Activated naive CD4-positive, alpha-beta T cell treated with anti-CD3 and anti-CD28 coated beads for 36 hours (primary cell): ENCODE data around the gene TXNDC2. TPM values are rescaled to one million over a fixed set of nuclear protein-coding genes. Genes with fewer than 3 reads are reported as not detected.

Experiments
- CTCF ChIA-PET: fragments of 350-600 bp; sonication (Branson Sonifier 250); formaldehyde crosslinking; loops from one replicate; lab custom pipeline; 2021; ENCODE audit warnings: antibody characterized with exemption; lab: Charles Lee
- DNase-seq: peaks from one replicate; pipeline ENCODE4 v3.0.0-alpha.2; 2020
- H3K27ac Mint-ChIP-seq: one replicate; pipeline ENCODE4 v1.8.0; 2021; ENCODE audit warnings: mild to moderate bottlenecking, mixed read lengths
- H3K27me3 Mint-ChIP-seq: one replicate; pipeline ENCODE4 v1.8.0; 2021; ENCODE audit warnings: low read depth, mixed read lengths
- H3K36me3 Mint-ChIP-seq: one replicate; pipeline ENCODE4 v1.8.0; 2021; ENCODE audit warnings: low read depth, mixed read lengths
- H3K4me1 Mint-ChIP-seq: one replicate; pipeline ENCODE4 v1.8.0; 2021; ENCODE audit warnings: low read depth, mixed read lengths
- H3K4me3 Mint-ChIP-seq: one replicate; pipeline ENCODE4 v1.8.0; 2021; ENCODE audit warnings: mild to moderate bottlenecking, moderate library complexity, mixed read lengths
- H3K9me3 Mint-ChIP-seq: one replicate; pipeline ENCODE4 v1.8.0; 2021; ENCODE audit warnings: mixed read lengths
- intact Hi-C: fragments of 100-400 bp; cut with micrococcal nuclease; formaldehyde crosslinking; loops from one replicate; pipeline ENCODE4 v1.15.1; 2023
- total RNA-seq, 2 experiments: library from RNA; stranded (reverse); gene quantifications; one replicate each; pipeline ENCODE4 v1.2.3, GENCODE V29; 2021

Gene TXNDC2
- total RNA-seq: not detected

- no peaks in the 10 kb centered on the region for H3K36me3 Mint-ChIP-seq
- no peak for DNase-seq
- no peak within 1 kb of the TSS for H3K4me3 Mint-ChIP-seq
- CTCF ChIA-PET: interaction anchor here (0.7 to 0.8 kb wide), 2 partner anchors 67 to 329 kb away, joined by 3 read pairs; no protein-coding TSS in a partner anchor
- no peaks in the 10 kb centered on the region for H3K4me1 Mint-ChIP-seq
- intact Hi-C loops: no loop called here
- no peaks in the 10 kb centered on the region for H3K27me3 Mint-ChIP-seq
- H3K27ac Mint-ChIP-seq: no peak within 1 kb of the TSS
- H3K9me3 Mint-ChIP-seq: no peaks in the 10 kb centered on the region
Observed at GRCh38 chr18:9885170-9886004, at the start of gene TXNDC2. Gene TXNDC2, plus strand, starts transcription at chr18:9885973. Its CDS starts 708 bp downstream, at chr18:9886681.

GRCh38 chr18:9838144-9838877 is 47.5 kb upstream of the TXNDC2 start:
- no peak overlapping the region for H3K27ac Mint-ChIP-seq
- DNase-seq: no peak
- CTCF ChIA-PET: no interaction called here
- H3K4me3 Mint-ChIP-seq: no peak overlapping the region
- no peaks in the 10 kb centered on the region for H3K9me3 Mint-ChIP-seq
- H3K27me3 Mint-ChIP-seq: peaks cover 5% of the 10 kb centered on the region
- intact Hi-C loops: no loop called here
- H3K36me3 Mint-ChIP-seq: no peaks in the 10 kb centered on the region
- H3K4me1 Mint-ChIP-seq: no peaks in the 10 kb centered on the region

- Mint-ChIP-seq H3K27ac (no peak overlapping the region), H3K4me3 (no peak overlapping the region), H3K4me1 (no peaks in the 10 kb centered on the region), H3K9me3 (no peaks in the 10 kb centered on the region), H3K36me3 (no peaks in the 10 kb centered on the region), H3K27me3 (peaks cover 4% of the 10 kb centered on the region)
- no peak for DNase-seq
- CTCF ChIA-PET: no interaction called here
- intact Hi-C loops: no loop called here
Observed at GRCh38 chr18:9839211-9839610, 46.6 kb upstream of the TXNDC2 start.

- no peak for DNase-seq
- Mint-ChIP-seq H3K27ac (no peak overlapping the region), H3K36me3 (no peaks in the 10 kb centered on the region), H3K9me3 (no peaks in the 10 kb centered on the region), H3K27me3 (peaks cover 4% of the 10 kb centered on the region), H3K4me3 (no peak overlapping the region), H3K4me1 (no peaks in the 10 kb centered on the region)
- CTCF ChIA-PET: no interaction called here
- intact Hi-C loops: no loop called here
Observed at GRCh38 chr18:9839853-9840252, 45.9 kb upstream of the TXNDC2 start.

GRCh38 chr18:9841752-9842151 is 44.0 kb upstream of the TXNDC2 start:
- no peak for DNase-seq
- H3K4me3 Mint-ChIP-seq: no peak overlapping the region
- intact Hi-C loops: no loop called here
- H3K36me3 Mint-ChIP-seq: no peaks in the 10 kb centered on the region
- no peaks in the 10 kb centered on the region for H3K27me3 Mint-ChIP-seq
- no peaks in the 10 kb centered on the region for H3K4me1 Mint-ChIP-seq
- H3K9me3 Mint-ChIP-seq: no peaks in the 10 kb centered on the region
- CTCF ChIA-PET: no interaction called here
- H3K27ac Mint-ChIP-seq: no peak overlapping the region

GRCh38 chr18:9842448-9842847 is 43.3 kb upstream of the TXNDC2 start:
- no peaks in the 10 kb centered on the region for H3K36me3 Mint-ChIP-seq
- H3K27me3 Mint-ChIP-seq: no peaks in the 10 kb centered on the region
- H3K4me3 Mint-ChIP-seq: no peak overlapping the region
- DNase-seq: no peak
- intact Hi-C loops: no loop called here
- no peak overlapping the region for H3K27ac Mint-ChIP-seq
- CTCF ChIA-PET: no interaction called here
- H3K4me1 Mint-ChIP-seq: no peaks in the 10 kb centered on the region
- no peaks in the 10 kb centered on the region for H3K9me3 Mint-ChIP-seq

GRCh38 chr18:9845256-9845655 is 40.5 kb upstream of the TXNDC2 start:
- Mint-ChIP-seq H3K4me1 (no peaks in the 10 kb centered on the region), H3K4me3 (no peak overlapping the region), H3K27ac (no peak overlapping the region), H3K27me3 (peaks cover 11% of the 10 kb centered on the region), H3K9me3 (no peaks in the 10 kb centered on the region), H3K36me3 (no peaks in the 10 kb centered on the region)
- no peak for DNase-seq
- CTCF ChIA-PET: no interaction called here
- intact Hi-C loops: no loop called here

GRCh38 chr18:9846162-9846925 is 39.4 kb upstream of the TXNDC2 start:
- CTCF ChIA-PET: interaction anchor here (0.6 kb wide), 1 partner anchor 53 kb away, joined by 3 read pairs; no protein-coding TSS in a partner anchor
- Mint-ChIP-seq H3K27me3 (peaks cover 13% of the 10 kb centered on the region), H3K4me1 (no peaks in the 10 kb centered on the region), H3K36me3 (no peaks in the 10 kb centered on the region), H3K4me3 (no peak overlapping the region), H3K27ac (no peak overlapping the region), H3K9me3 (no peaks in the 10 kb centered on the region)
- intact Hi-C loops: no loop called here
- DNase-seq: no peak

GRCh38 chr18:9848170-9848879 is 37.4 kb upstream of the TXNDC2 start:
- Mint-ChIP-seq H3K36me3 (no peaks in the 10 kb centered on the region), H3K4me3 (no peak overlapping the region), H3K27me3 (peaks cover 13% of the 10 kb centered on the region), H3K4me1 (no peaks in the 10 kb centered on the region), H3K9me3 (no peaks in the 10 kb centered on the region), H3K27ac (no peak overlapping the region)
- intact Hi-C loops: no loop called here
- no peak for DNase-seq
- CTCF ChIA-PET: no interaction called here

- no peaks in the 10 kb centered on the region for H3K9me3 Mint-ChIP-seq
- intact Hi-C loops: no loop called here
- H3K4me3 Mint-ChIP-seq: no peak overlapping the region
- H3K27ac Mint-ChIP-seq: no peak overlapping the region
- DNase-seq: no peak
- CTCF ChIA-PET: no interaction called here
- H3K36me3 Mint-ChIP-seq: no peaks in the 10 kb centered on the region
- H3K4me1 Mint-ChIP-seq: no peaks in the 10 kb centered on the region
- H3K27me3 Mint-ChIP-seq: peaks cover 13% of the 10 kb centered on the region
Observed at GRCh38 chr18:9849407-9850283, 36.1 kb upstream of the TXNDC2 start.

- DNase-seq: no peak
- Mint-ChIP-seq H3K4me1 (no peaks in the 10 kb centered on the region), H3K27me3 (peaks cover 13% of the 10 kb centered on the region), H3K4me3 (no peak overlapping the region), H3K27ac (no peak overlapping the region), H3K36me3 (no peaks in the 10 kb centered on the region), H3K9me3 (no peaks in the 10 kb centered on the region)
- intact Hi-C loops: no loop called here
- CTCF ChIA-PET: no interaction called here
Observed at GRCh38 chr18:9850309-9850708, 35.5 kb upstream of the TXNDC2 start.
